Measurements from ENCODE around the gene MAP2K2. TPM values are rescaled to one million over a fixed set of nuclear protein-coding genes. Genes with fewer than 3 reads are reported as not detected.
A peak's percentile ranks its signal among the peaks of the same experiment; 100 is the strongest.

Gene MAP2K2
- total and polyA plus RNA-seq, 9 of the 15 experiments (the other 6 are each of a cell fraction or from before 2014, with no cell fraction given): 1.0 to 151 (median 58.3) TPM

- TF ChIP-seq MNT (conservative IDR thresholded peaks at IDR 0.05): peak in 1 of 2 experiments; percentile 62; a peak in 2 of 4 replicates
- no peak for TF ChIP-seq MTA2 (IDR thresholded peaks at IDR 0.05; ENCODE audit: low read depth)
- peak in 1 of 2 experiments; percentile 73; a peak in 1 of 3 replicates for TF ChIP-seq CBX3 (IDR thresholded peaks at IDR 0.05; ENCODE audit: borderline replicate concordance in 1 of 2, low read length in 2 of 2)
- no peak for TF ChIP-seq SIRT6 (IDR thresholded peaks at IDR 0.05; ENCODE audit: low read depth, low read length)
- TF ChIP-seq ATF6 (CRISPR knock-in tag; IDR thresholded peaks at IDR 0.05): no peak
- TF ChIP-seq NR2F6 (CRISPR knock-in tag; IDR thresholded peaks at IDR 0.05): no peak
- TF ChIP-seq NFE2 (IDR thresholded peaks at IDR 0.05; ENCODE audit: low read depth): peak; percentile 43; the same call in 1 of the 2 replicates
- TF ChIP-seq ZNF121 (CRISPR knock-in tag; conservative IDR thresholded peaks at IDR 0.05): 0 out of 2 replicates have a peak, but pooled peaks have one; percentile 4
- TF ChIP-seq ZNF277 (CRISPR knock-in tag; IDR thresholded peaks at IDR 0.05; ENCODE audit: borderline replicate concordance): no peak
- peak; percentile 98 for TF ChIP-seq EGR1 (conservative IDR thresholded peaks at IDR 0.05)
- TF ChIP-seq, protein P1, sequence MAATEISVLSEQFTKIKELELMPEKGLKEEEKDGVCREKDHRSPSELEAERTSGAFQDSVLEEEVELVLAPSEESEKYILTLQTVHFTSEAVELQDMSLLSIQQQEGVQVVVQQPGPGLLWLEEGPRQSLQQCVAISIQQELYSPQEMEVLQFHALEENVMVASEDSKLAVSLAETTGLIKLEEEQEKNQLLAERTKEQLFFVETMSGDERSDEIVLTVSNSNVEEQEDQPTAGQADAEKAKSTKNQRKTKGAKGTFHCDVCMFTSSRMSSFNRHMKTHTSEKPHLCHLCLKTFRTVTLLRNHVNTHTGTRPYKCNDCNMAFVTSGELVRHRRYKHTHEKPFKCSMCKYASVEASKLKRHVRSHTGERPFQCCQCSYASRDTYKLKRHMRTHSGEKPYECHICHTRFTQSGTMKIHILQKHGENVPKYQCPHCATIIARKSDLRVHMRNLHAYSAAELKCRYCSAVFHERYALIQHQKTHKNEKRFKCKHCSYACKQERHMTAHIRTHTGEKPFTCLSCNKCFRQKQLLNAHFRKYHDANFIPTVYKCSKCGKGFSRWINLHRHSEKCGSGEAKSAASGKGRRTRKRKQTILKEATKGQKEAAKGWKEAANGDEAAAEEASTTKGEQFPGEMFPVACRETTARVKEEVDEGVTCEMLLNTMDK (IDR thresholded peaks at IDR 0.05; ENCODE audit: borderline replicate concordance, insufficient read depth, low read depth, low read length, poor library complexity, severe bottlenecking): peak; percentile 75
- TF ChIP-seq BCL6 (CRISPR knock-in tag; IDR thresholded peaks at IDR 0.05): no peak
- TF ChIP-seq ARID1B (IDR thresholded peaks at IDR 0.05): peak; percentile 77
- TF ChIP-seq ZBTB1 (CRISPR knock-in tag; IDR thresholded peaks at IDR 0.05; ENCODE audit: borderline replicate concordance, low read depth): no peak
- no peak for TF ChIP-seq RBM34 (IDR thresholded peaks at IDR 0.05; ENCODE audit: borderline replicate concordance, insufficient read depth, low read length)
- TF ChIP-seq TAF7 (tag; IDR thresholded peaks at IDR 0.05): no peak
- no peak for TF ChIP-seq KLF13 (tag; IDR thresholded peaks at IDR 0.05; ENCODE audit: borderline replicate concordance, low read depth)
- TF ChIP-seq LARP7 (IDR thresholded peaks at IDR 0.05): 0 out of 2 replicates have a peak, but pooled peaks have one; percentile 15
- TF ChIP-seq, protein P2, sequence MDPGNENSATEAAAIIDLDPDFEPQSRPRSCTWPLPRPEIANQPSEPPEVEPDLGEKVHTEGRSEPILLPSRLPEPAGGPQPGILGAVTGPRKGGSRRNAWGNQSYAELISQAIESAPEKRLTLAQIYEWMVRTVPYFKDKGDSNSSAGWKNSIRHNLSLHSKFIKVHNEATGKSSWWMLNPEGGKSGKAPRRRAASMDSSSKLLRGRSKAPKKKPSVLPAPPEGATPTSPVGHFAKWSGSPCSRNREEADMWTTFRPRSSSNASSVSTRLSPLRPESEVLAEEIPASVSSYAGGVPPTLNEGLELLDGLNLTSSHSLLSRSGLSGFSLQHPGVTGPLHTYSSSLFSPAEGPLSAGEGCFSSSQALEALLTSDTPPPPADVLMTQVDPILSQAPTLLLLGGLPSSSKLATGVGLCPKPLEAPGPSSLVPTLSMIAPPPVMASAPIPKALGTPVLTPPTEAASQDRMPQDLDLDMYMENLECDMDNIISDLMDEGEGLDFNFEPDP (CRISPR knock-in tag; IDR thresholded peaks at IDR 0.05): no peak
Measured at GRCh38 chr19:4057931-4058692, 65.8 kb downstream of the MAP2K2 start (continued).
